Measurements from ENCODE around the gene SNED1.

The SNED1 gene

GRCh38 chr2:241038374-241039180, 40.2 kb downstream of the SNED1 start:
- DNase-seq = no peak
- no peak overlapping the region for H3K4me3 ChIP-seq (ENCODE audit: insufficient read depth, low read depth, low read length, poor library complexity, severe bottlenecking)
- H3K27me3 ChIP-seq (replicated peaks; ENCODE audit: control insufficient read depth, insufficient read depth, low read length, poor library complexity, severe bottlenecking) = no peaks in the 10 kb centered on the region
- no peaks in the 10 kb centered on the region for H3K9me3 ChIP-seq (ENCODE audit: control insufficient read depth, low read length)
- peaks cover 18% of the 10 kb centered on the region for H3K4me1 ChIP-seq (ENCODE audit: control insufficient read depth, insufficient read depth, low read length, poor library complexity, severe bottlenecking)
- no peak overlapping the region for H3K27ac ChIP-seq (ENCODE audit: insufficient read depth, low read length, poor library complexity, severe bottlenecking)
- no peaks in the 10 kb centered on the region for H3K36me3 ChIP-seq (ENCODE audit: control insufficient read depth, insufficient read depth, low read length)

GRCh38 chr2:241039416-241039815, 41.0 kb downstream of the SNED1 start:
- H3K36me3 ChIP-seq (ENCODE audit: control insufficient read depth, insufficient read depth, low read length) = no peaks in the 10 kb centered on the region
- peaks cover 18% of the 10 kb centered on the region for H3K4me1 ChIP-seq (ENCODE audit: control insufficient read depth, insufficient read depth, low read length, poor library complexity, severe bottlenecking)
- DNase-seq = no peak

DNA sequence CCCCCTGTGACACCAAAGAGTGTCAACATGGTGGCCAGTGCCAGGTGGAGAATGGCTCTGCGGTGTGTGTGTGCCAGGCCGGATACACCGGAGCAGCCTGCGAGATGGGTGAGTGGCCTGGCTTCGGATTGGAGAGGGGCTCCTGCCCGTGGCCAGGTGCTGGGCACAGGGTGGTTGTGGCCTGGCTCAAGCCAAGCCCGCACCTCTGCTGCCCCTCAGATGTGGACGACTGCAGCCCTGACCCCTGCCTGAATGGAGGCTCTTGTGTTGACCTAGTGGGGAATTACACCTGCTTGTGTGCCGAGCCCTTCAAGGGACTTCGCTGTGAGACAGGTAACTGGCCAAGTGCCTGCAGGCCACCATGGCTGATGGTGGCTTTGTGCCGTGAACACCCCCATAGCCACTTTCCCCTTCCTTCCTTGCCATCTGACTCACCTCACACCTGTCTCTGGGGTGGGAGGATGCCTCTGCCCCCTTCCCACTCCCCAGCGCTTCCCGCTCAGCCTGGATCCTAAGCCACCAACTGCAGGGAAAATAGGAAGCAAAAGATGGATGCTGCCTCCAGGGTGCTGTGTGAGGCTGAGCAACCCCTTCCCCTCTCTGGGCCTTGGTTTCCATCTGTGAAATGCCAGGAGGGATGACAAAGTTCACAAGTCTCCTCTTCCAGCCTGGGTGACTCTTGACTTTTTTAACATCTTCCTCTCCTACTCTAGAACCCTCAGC, 41.8 kb downstream of the SNED1 start:
- no peak overlapping the region for H3K4me3 ChIP-seq (ENCODE audit: insufficient read depth, low read depth, low read length, poor library complexity, severe bottlenecking)
- DNase-seq = no peak
- no peaks in the 10 kb centered on the region for H3K36me3 ChIP-seq (ENCODE audit: control insufficient read depth, insufficient read depth, low read length)
- no peaks in the 10 kb centered on the region for H3K9me3 ChIP-seq (ENCODE audit: control insufficient read depth, low read length)
- peaks cover 18% of the 10 kb centered on the region for H3K4me1 ChIP-seq (ENCODE audit: control insufficient read depth, insufficient read depth, low read length, poor library complexity, severe bottlenecking)
- no peaks in the 10 kb centered on the region for H3K27me3 ChIP-seq (replicated peaks; ENCODE audit: control insufficient read depth, insufficient read depth, low read length, poor library complexity, severe bottlenecking)
- H3K27ac ChIP-seq (ENCODE audit: insufficient read depth, low read length, poor library complexity, severe bottlenecking) = no peak overlapping the region

More at GRCh38 chr2:241039416-241039815, 41.0 kb downstream of the SNED1 start:
- Histone ChIP-seq H3K27ac (ENCODE audit: insufficient read depth, low read length, poor library complexity, severe bottlenecking) (no peak overlapping the region), H3K27me3 (replicated peaks; ENCODE audit: control insufficient read depth, insufficient read depth, low read length, poor library complexity, severe bottlenecking) (no peaks in the 10 kb centered on the region), H3K4me3 (ENCODE audit: insufficient read depth, low read depth, low read length, poor library complexity, severe bottlenecking) (no peak overlapping the region), H3K9me3 (ENCODE audit: control insufficient read depth, low read length) (no peaks in the 10 kb centered on the region)

- no peak for DNase-seq
- Histone ChIP-seq H3K4me3 (ENCODE audit: insufficient read depth, low read depth, low read length, poor library complexity, severe bottlenecking) (no peak overlapping the region), H3K36me3 (ENCODE audit: control insufficient read depth, insufficient read depth, low read length) (no peaks in the 10 kb centered on the region), H3K27me3 (replicated peaks; ENCODE audit: control insufficient read depth, insufficient read depth, low read length, poor library complexity, severe bottlenecking) (no peaks in the 10 kb centered on the region), H3K4me1 (ENCODE audit: control insufficient read depth, insufficient read depth, low read length, poor library complexity, severe bottlenecking) (peaks cover 16% of the 10 kb centered on the region), H3K27ac (ENCODE audit: insufficient read depth, low read length, poor library complexity, severe bottlenecking) (no peak overlapping the region), H3K9me3 (ENCODE audit: control insufficient read depth, low read length) (no peaks in the 10 kb centered on the region)
Observed at GRCh38 chr2:241041589-241042158, 43.3 kb downstream of the SNED1 start.

DNA sequence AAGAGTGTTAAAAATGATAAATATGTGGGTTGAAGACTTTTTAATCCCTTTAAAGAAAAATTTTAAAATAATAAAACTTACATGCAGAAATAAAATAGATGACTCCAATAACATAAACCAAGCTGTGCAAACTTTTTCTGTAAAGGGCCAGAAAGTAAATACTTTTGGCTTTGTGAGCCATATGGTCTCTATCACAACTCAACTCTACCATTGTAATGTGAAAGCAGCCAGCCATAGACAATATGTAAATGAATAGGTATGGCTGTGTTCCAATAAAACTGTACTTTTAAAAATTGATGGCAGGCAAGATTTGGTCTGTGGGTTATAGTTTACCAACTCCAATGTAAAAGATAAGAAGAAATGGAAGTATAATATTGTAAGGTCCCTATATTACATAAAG, 45.2 kb downstream of the SNED1 start:
- H3K27me3 ChIP-seq (replicated peaks; ENCODE audit: control insufficient read depth, insufficient read depth, low read length, poor library complexity, severe bottlenecking) = no peaks in the 10 kb centered on the region
- H3K4me1 ChIP-seq (ENCODE audit: control insufficient read depth, insufficient read depth, low read length, poor library complexity, severe bottlenecking) = peaks cover 2% of the 10 kb centered on the region

DNA sequence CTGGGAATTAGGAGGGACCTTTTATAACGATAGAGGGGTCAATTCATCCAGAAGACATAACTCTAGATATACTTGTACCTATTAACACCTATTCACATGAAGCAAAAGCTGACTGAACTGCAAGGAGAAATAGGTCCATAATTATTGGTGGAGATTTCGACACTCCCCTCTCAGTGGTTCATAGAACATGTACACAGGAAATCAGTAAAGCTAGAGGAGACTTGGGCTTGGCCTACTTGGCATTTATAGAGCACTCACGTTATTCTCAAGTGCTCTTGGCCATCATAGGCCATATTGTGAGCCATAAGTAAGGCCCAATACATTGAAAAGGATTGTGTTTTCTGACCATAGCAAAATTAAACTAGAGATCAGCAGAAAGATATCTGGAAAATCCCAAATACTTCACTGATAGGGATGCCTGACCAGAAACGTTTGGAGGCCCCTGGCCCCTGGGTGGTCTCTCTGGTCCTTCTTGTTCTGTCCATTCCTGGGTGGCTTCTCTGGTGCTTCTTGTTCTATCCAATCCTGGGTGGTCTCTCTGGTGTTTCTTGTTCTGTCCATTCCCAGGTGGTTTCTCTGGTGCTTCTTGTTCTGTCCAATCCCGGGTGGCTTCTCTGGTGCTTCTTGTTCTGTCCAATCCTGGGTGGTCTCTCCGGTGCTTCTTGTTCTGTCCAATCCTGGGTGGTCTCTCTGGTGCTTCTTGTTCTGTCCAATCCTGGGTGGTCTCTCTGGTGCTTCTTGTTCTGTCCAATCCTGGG, 49.0 kb downstream of the SNED1 start:
- H3K27ac ChIP-seq (ENCODE audit: insufficient read depth, low read length, poor library complexity, severe bottlenecking) = no peak overlapping the region
- H3K4me1 ChIP-seq (ENCODE audit: control insufficient read depth, insufficient read depth, low read length, poor library complexity, severe bottlenecking) = no peaks in the 10 kb centered on the region
- H3K9me3 ChIP-seq (ENCODE audit: control insufficient read depth, low read length) = no peaks in the 10 kb centered on the region
- H3K27me3 ChIP-seq (replicated peaks; ENCODE audit: control insufficient read depth, insufficient read depth, low read length, poor library complexity, severe bottlenecking) = no peaks in the 10 kb centered on the region
- no peak overlapping the region for H3K4me3 ChIP-seq (ENCODE audit: insufficient read depth, low read depth, low read length, poor library complexity, severe bottlenecking)
- no peak for DNase-seq
- no peaks in the 10 kb centered on the region for H3K36me3 ChIP-seq (ENCODE audit: control insufficient read depth, insufficient read depth, low read length)

More for the DNA sequence above, 45.2 kb downstream of the SNED1 start:
- H3K27ac ChIP-seq (ENCODE audit: insufficient read depth, low read length, poor library complexity, severe bottlenecking) = no peak overlapping the region
- no peak for DNase-seq
- no peaks in the 10 kb centered on the region for H3K9me3 ChIP-seq (ENCODE audit: control insufficient read depth, low read length)
- no peak overlapping the region for H3K4me3 ChIP-seq (ENCODE audit: insufficient read depth, low read depth, low read length, poor library complexity, severe bottlenecking)
- no peaks in the 10 kb centered on the region for H3K36me3 ChIP-seq (ENCODE audit: control insufficient read depth, insufficient read depth, low read length)

DNA sequence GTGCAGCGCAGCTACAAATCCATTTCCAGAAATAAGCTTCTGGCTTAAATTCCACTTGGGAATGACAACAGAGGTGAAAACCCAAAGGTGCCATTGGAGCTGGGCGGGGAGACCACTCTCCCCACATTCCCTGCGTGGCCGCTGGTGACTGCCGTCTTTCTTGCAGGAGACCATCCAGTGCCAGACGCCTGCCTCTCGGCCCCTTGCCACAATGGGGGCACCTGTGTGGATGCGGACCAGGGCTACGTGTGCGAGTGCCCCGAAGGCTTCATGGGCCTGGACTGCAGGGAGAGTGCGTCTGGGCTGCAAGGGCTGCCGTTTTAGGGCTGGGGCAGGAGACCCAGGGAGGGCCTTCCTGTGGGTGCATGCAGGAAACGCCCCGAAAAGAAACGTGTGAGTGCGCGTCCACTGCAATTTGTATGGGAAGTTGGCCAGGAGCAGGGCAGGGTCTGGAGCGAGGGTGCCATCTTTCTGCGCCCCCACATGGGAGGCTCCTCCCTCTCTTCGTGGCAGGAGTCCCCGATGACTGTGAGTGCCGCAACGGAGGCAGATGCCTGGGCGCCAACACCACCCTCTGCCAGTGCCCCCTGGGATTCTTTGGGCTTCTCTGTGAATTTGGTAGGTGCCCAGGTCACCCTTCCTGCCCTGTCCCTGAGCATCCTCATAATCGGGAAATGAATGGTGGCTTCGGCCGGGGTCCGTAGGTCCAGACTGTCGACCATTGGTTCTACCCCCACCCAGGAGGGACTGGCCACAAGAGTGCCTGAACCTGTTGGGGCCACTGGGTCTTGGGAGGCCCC, 49.9 kb downstream of the SNED1 start:
- Histone ChIP-seq H3K36me3 (ENCODE audit: control insufficient read depth, insufficient read depth, low read length) (no peaks in the 10 kb centered on the region), H3K9me3 (ENCODE audit: control insufficient read depth, low read length) (no peaks in the 10 kb centered on the region), H3K4me1 (ENCODE audit: control insufficient read depth, insufficient read depth, low read length, poor library complexity, severe bottlenecking) (no peaks in the 10 kb centered on the region), H3K27ac (ENCODE audit: insufficient read depth, low read length, poor library complexity, severe bottlenecking) (no peak overlapping the region), H3K4me3 (ENCODE audit: insufficient read depth, low read depth, low read length, poor library complexity, severe bottlenecking) (no peak overlapping the region), H3K27me3 (replicated peaks; ENCODE audit: control insufficient read depth, insufficient read depth, low read length, poor library complexity, severe bottlenecking) (no peaks in the 10 kb centered on the region)
- no peak for DNase-seq

- H3K4me1 ChIP-seq (ENCODE audit: control insufficient read depth, insufficient read depth, low read length, poor library complexity, severe bottlenecking) = no peaks in the 10 kb centered on the region
- no peak for DNase-seq
- no peak overlapping the region for H3K27ac ChIP-seq (ENCODE audit: insufficient read depth, low read length, poor library complexity, severe bottlenecking)
- H3K9me3 ChIP-seq (ENCODE audit: control insufficient read depth, low read length) = no peaks in the 10 kb centered on the region
- no peak overlapping the region for H3K4me3 ChIP-seq (ENCODE audit: insufficient read depth, low read depth, low read length, poor library complexity, severe bottlenecking)
- no peaks in the 10 kb centered on the region for H3K36me3 ChIP-seq (ENCODE audit: control insufficient read depth, insufficient read depth, low read length)
- no peaks in the 10 kb centered on the region for H3K27me3 ChIP-seq (replicated peaks; ENCODE audit: control insufficient read depth, insufficient read depth, low read length, poor library complexity, severe bottlenecking)
Observed at GRCh38 chr2:241048949-241049343, 50.5 kb downstream of the SNED1 start.

Data from effector memory CD4-positive, alpha-beta T cell (primary cell).